T follicular helper cell (primary cell): ENCODE results near the gene NOP56.
"Not testable (repeated sequence)": the region's sequence is repeated elsewhere in the genome, so short reads cannot be mapped to it uniquely, and the experiment has no call there.

Source experiments
- DNase-seq: peaks from one replicate; pipeline ENCODE4 v3.0.0-alpha.2; 2020; ENCODE audit warnings: low read depth

Gene NOP56

GRCh38 chr20:2640899-2641298 lies 11.5 kb upstream of the NOP56 start:
- no peak for DNase-seq

GRCh38 chr20:2643708-2644107 lies 8.7 kb upstream of the NOP56 start:
- no peak for DNase-seq

- no peak for DNase-seq
Observed at GRCh38 chr20:2652724-2653555, 508 bp downstream of the NOP56 start.

- DNase-seq: no peak
Observed at GRCh38 chr20:2653556-2654383, 1.3 kb downstream of the NOP56 start.

- DNase-seq: no peak
Observed at GRCh38 chr20:2654384-2654822, 2.0 kb downstream of the NOP56 start.

- no peak for DNase-seq
Observed at GRCh38 chr20:2654831-2655230, 2.4 kb downstream of the NOP56 start.

- DNase-seq: no peak
Observed at GRCh38 chr20:2655331-2656116, 3.1 kb downstream of the NOP56 start.

- no peak for DNase-seq
Observed at GRCh38 chr20:2656471-2657117, 4.2 kb downstream of the NOP56 start.

GRCh38 chr20:2657241-2657640 lies 4.8 kb downstream of the NOP56 start:
- no peak for DNase-seq

GRCh38 chr20:2657674-2658073 lies 5.2 kb downstream of the NOP56 start:
- no peak for DNase-seq

- no peak for DNase-seq
Observed at GRCh38 chr20:2658414-2659354, 6.3 kb downstream of the NOP56 start.

GRCh38 chr20:2659547-2659946 lies 7.1 kb downstream of the NOP56 start:
- no peak for DNase-seq

GRCh38 chr20:2663364-2663886 lies 11.0 kb downstream of the NOP56 start:
- DNase-seq: no peak

- peak; percentile 88 for DNase-seq
Observed at GRCh38 chr20:2663887-2664719, 11.7 kb downstream of the NOP56 start, which contains the start of gene IDH3B. IDH3B (minus strand) TSS chr20:2664216; CDS start chr20:2664188, 28 bp downstream.

GRCh38 chr20:2671977-2672376 lies 19.5 kb downstream of the NOP56 start:
- no peak for DNase-seq

- DNase-seq: no peak
Observed at GRCh38 chr20:2672446-2672845, 20.0 kb downstream of the NOP56 start.

- DNase-seq: no peak
Observed at GRCh38 chr20:2673453-2673852, 21.0 kb downstream of the NOP56 start.

- no peak for DNase-seq
Observed at GRCh38 chr20:2680046-2680445, 27.6 kb downstream of the NOP56 start.

- not testable (repeated sequence) for DNase-seq
Observed at GRCh38 chr20:2682040-2682439, 29.6 kb downstream of the NOP56 start.
